ENCODE measurements around the gene PGR.

- TF ChIP-seq CTCF (IDR thresholded peaks at IDR 0.05; ENCODE audit: low read depth, low read length) (no peak), EZH2phosphoT487 (IDR thresholded peaks at IDR 0.05; ENCODE audit: low read depth) (no peak)
These were observed 38.8 kb downstream of the PGR start for GRCh38 chr11:101090679-101091270.

Measured in OCI-LY3 (cell line).